Aorta (tissue), 5 donors: ENCODE data around the gene PRKAG3. TPM values are rescaled to one million over a fixed set of nuclear protein-coding genes. Genes with fewer than 3 reads are reported as not detected.

Source experiments
- ATAC-seq: fragments of 200-7000 bp; cut with Tn5 transposase; one replicate; pipeline ENCODE4 v1.9.1; 2022; ENCODE audit warnings: moderate library complexity; ENCODE audit not compliant: low FRiP score
- DNase-seq, 2 donors: peaks; one replicate each; pipeline ENCODE4 v3.0.0-alpha.2; 2020
- H3K27ac ChIP-seq, 2 donors: one replicate each; pipeline ENCODE4 v1.5.1; 2013; ENCODE audit warnings: low read length in 2 of 2, mild to moderate bottlenecking in 2 of 2, moderate library complexity in 2 of 2, control low read depth in 1 of 2, inconsistent platforms in 1 of 2, low read depth in 1 of 2
- H3K27me3 ChIP-seq, 2 donors: one replicate each; pipeline ENCODE4 v1.6.1; 2013; ENCODE audit warnings: control low read depth in 1 of 2, low read length in 1 of 2, mild to moderate bottlenecking in 1 of 2, moderate library complexity in 1 of 2; ENCODE audit not compliant: insufficient read depth in 2 of 2, control insufficient read depth in 1 of 2
- H3K36me3 ChIP-seq, 2 donors: one replicate each; pipeline ENCODE4 v1.6.1; 2013; ENCODE audit warnings: control low read depth in 1 of 2, low read length in 1 of 2, mild to moderate bottlenecking in 1 of 2; ENCODE audit not compliant: insufficient read depth in 2 of 2, control insufficient read depth in 1 of 2
- H3K4me1 ChIP-seq, 2 donors: one replicate each; pipeline ENCODE4 v1.6.1; 2013; ENCODE audit warnings: low read length in 2 of 2, control low read depth in 1 of 2, mild to moderate bottlenecking in 1 of 2, moderate library complexity in 1 of 2; ENCODE audit not compliant: insufficient read depth in 2 of 2, control insufficient read depth in 1 of 2
- H3K4me3 ChIP-seq, 2 donors: one replicate each; pipeline ENCODE4 v1.5.1; 2013; ENCODE audit warnings: low read length in 2 of 2, control low read depth in 1 of 2, mild to moderate bottlenecking in 1 of 2
- H3K9me3 ChIP-seq: one replicate; pipeline ENCODE4 v1.6.1; 2013; ENCODE audit warnings: mild to moderate bottlenecking, low read length; ENCODE audit not compliant: control insufficient read depth
- WGBS, 2 donors: extraction: QIAGEN DNeasy Blood & Tissue Kit; methylation state at CpG; one replicate each; pipeline ENCODE4 v1.1.7; 2013; 5-methylcytosine and 5-hydroxymethylcytosine counted together
- intact Hi-C, 2 donors: fragments of 100-400 bp; cut with DNase I; formaldehyde crosslinking; loops; one replicate each; pipeline versions ENCODE4 v1.14.2 to v1.15.0; 2022
- polyA plus RNA-seq, 2 donors: library from polyadenylated mRNA; stranded (reverse); fragments of 200-250 nt; gene quantifications; one replicate each; pipeline ENCODE4 v1.2.3, GENCODE V29; 2013
- total RNA-seq, 2 donors: library from RNA; stranded (reverse); fragmentation: NEBNext Ultra II Directional; extraction: Animal tissue kit (Norgen Biotek cat#: 25700); gene quantifications; one replicate each; pipeline ENCODE4 v1.2.1, GENCODE V29; 2021
- donor health status: healthy with polysubstance abuse.
- donor health status: Bipolar disorder and iron deficiency.
- donor health status: DM: no; HTN: no; CAD: no.
- donor health status: DM: no; HTN: no; CAD: no.
- donor health status: DM: yes; HTN: yes; CAD: no.

The PRKAG3 gene
- total and polyA plus RNA-seq, 4 donors: 0.13 to 1.0 (median 0.20) TPM

DNA sequence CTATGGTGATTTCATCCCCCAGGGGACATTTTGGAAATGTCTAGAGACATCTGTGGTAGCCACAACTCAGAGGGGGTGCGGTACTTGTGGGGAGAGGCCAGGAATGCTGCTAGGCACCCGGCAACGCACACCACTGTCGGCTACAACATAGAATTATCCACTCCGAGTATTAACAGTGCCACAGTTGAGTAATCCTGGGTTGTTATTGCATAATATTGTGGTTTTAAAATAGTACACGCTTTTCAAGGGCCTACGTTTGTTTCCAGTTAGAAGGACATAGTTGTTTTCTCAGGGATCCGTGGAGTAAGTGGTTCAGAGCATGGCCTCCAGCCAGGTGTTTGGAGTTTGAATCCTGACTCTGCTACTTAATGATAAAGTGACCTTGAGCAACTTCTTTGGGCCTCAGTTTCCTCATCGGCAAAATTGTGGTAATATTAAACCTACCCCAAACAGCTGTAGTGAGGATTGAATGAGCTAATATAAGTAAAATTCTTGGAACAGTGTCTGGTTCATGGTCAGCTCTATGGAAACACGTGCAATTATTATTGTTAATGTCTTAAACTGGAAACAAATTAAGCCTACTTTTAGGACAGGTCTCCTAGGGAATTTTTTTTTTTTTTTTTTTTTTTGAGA lies 25.1 kb downstream of the PRKAG3 start:
- no peak overlapping the region for H3K4me3 ChIP-seq
- peaks cover 2 to 6% of the 10 kb centered on the region in 2 donors for H3K4me1 ChIP-seq
- 3% methylated on average over 10 of the region's 10 CpGs for WGBS, 2 donors
- peak overlapping the region; percentile 51 to 76 for H3K27ac ChIP-seq
- DNase-seq (peak; percentile 89 to 90), ATAC-seq (peak; percentile 97)
- H3K36me3 ChIP-seq: no peaks in the 10 kb centered on the region
- no peaks in the 10 kb centered on the region for H3K27me3 ChIP-seq
- intact Hi-C loops: loop anchor here (1.0 to 5.0 kb wide), 2 partner anchors 41 to 94 kb away; partner anchors contain the start of gene TTLL4 (in 1 of the 2)
- H3K9me3 ChIP-seq: no peaks in the 10 kb centered on the region

DNA sequence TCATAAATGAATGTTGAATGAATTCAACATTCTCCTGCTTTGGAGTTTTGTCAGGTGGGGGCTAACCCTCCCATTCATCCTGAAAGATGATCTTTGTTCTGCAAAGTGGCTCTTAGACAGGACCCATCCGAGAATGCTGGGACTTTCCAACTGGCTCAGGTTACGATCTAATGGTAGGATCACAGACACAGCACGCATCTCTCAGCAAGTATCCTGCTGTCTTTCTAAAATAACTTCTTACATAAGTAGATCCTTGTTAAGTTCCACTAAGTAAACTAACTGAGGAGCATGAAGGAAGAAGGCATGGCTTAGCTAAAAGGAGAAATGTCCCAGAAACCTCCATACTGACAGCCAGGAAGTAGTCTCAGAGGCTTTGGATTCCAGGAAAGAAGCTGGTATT lies 26.0 kb downstream of the PRKAG3 start:
- no peaks in the 10 kb centered on the region for H3K9me3 ChIP-seq
- H3K27me3 ChIP-seq: no peaks in the 10 kb centered on the region
- H3K4me3 ChIP-seq: no peak overlapping the region
- DNase-seq (no peak), ATAC-seq (peak; percentile 75)
- H3K4me1 ChIP-seq: peaks cover 2 to 6% of the 10 kb centered on the region in 2 donors
- 8 to 12% methylated on average over 3 of the region's 3 CpGs for WGBS, 2 donors
- intact Hi-C loops: loop anchor here (1.0 to 5.0 kb wide), 2 partner anchors 42 to 93 kb away; partner anchors contain the start of gene TTLL4 (in 1 of the 2)
- H3K36me3 ChIP-seq: no peaks in the 10 kb centered on the region
- peak overlapping the region; percentile 87 to 92 for H3K27ac ChIP-seq

DNA sequence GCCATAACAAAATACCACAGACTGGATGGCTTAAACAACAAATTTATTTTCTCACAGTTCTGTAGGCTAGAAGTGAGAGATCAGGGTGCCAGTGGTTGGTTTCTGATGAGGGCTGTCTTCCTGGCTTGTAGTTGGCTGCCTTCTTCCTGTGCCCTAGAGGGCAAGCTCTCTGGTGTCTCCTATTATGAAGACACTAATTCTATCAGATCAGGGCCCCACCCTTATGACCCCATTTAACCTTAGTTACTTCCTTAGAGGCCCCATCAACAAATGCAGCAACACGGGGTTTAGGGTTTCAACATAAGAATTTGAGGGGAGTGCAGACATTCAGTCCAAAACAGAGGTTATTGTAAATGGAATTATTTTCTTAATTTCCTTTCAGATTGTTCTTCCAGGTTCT lies 26.8 kb downstream of the PRKAG3 start:
- Histone ChIP-seq H3K36me3 (no peaks in the 10 kb centered on the region), H3K9me3 (no peaks in the 10 kb centered on the region), H3K27ac (peak overlapping the region; percentile 59 to 60), H3K4me3 (no peak overlapping the region), H3K4me1 (peaks cover 2 to 6% of the 10 kb centered on the region in 2 donors), H3K27me3 (no peaks in the 10 kb centered on the region)
- ATAC-seq (no peak), DNase-seq (no peak)
- 92 to 93% methylated on average over 1 of the region's 1 CpG for WGBS, 2 donors
- intact Hi-C loops: loop anchor here in 1 of 2 donors (5.0 kb wide), 1 partner anchor 93 kb away; the partner anchor contains the start of gene TTLL4

DNA sequence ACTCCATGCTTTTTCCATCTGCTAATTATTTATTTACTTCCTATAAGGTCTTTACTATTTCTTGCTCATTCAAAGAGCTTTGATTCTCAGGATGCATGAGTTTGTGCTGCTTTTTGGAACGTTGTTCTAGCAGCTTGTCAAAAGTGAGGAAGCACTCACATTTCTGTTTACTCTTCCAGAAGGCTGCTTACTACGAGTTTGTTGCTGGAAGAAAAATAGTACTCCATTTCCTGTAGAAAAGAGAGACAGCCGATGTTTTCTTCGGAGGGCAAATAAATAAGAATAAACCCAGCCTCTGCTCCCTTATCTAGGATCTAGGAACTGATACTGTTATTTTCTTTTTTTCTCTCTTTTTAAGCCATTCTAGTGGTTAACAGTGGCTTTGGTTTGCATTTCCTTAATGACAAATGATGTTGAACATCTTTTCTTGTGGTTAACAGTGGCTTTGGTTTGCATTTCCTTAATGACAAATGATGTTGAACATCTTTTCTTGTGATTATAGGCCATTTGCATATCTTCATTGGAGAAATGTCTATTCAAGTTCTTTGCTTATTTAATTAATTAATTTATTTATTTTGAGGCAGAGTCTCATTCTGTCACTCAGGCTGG lies 29.1 kb downstream of the PRKAG3 start:
- intact Hi-C loops: no loop called here
- peaks cover 2 to 6% of the 10 kb centered on the region in 2 donors for H3K4me1 ChIP-seq
- DNase-seq: no peak
- H3K27ac ChIP-seq: peak overlapping the region in 1 of 2 donors; percentile 47
- 15 to 21% methylated on average over 4 of the region's 4 CpGs for WGBS, 2 donors
- no peaks in the 10 kb centered on the region for H3K36me3 ChIP-seq
- no peaks in the 10 kb centered on the region for H3K9me3 ChIP-seq
- no peak overlapping the region for H3K4me3 ChIP-seq
- no peaks in the 10 kb centered on the region for H3K27me3 ChIP-seq
- ATAC-seq: no peak

DNA sequence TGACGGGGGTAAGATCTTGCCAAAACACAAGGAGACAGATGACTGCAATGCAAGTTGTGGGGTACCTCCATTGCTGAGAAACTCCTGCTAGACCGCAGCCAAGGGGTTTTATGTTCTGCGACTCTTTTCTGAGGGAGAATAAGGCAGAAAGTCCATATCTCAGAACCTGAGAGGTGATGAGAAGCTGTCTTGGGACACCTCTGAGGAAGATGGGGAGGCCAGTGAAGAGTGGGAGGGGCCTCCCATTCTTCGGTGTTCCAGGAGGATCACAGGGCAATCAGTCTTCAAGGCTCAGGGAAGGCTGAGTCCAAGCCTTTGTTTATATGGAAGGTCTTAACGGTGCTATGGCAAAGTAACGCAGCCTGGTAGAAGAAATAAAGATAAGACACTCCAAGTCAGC lies 31.6 kb downstream of the PRKAG3 start:
- peaks cover under 1 to 2% of the 10 kb centered on the region in 2 donors for H3K4me1 ChIP-seq
- intact Hi-C loops: no loop called here
- no peaks in the 10 kb centered on the region for H3K9me3 ChIP-seq
- DNase-seq (no peak), ATAC-seq (no peak)
- no peaks in the 10 kb centered on the region for H3K27me3 ChIP-seq
- H3K4me3 ChIP-seq: no peak overlapping the region
- no peak overlapping the region for H3K27ac ChIP-seq
- no peaks in the 10 kb centered on the region for H3K36me3 ChIP-seq
- WGBS, 2 donors: 62 to 64% methylated on average over 6 of the region's 6 CpGs

DNA sequence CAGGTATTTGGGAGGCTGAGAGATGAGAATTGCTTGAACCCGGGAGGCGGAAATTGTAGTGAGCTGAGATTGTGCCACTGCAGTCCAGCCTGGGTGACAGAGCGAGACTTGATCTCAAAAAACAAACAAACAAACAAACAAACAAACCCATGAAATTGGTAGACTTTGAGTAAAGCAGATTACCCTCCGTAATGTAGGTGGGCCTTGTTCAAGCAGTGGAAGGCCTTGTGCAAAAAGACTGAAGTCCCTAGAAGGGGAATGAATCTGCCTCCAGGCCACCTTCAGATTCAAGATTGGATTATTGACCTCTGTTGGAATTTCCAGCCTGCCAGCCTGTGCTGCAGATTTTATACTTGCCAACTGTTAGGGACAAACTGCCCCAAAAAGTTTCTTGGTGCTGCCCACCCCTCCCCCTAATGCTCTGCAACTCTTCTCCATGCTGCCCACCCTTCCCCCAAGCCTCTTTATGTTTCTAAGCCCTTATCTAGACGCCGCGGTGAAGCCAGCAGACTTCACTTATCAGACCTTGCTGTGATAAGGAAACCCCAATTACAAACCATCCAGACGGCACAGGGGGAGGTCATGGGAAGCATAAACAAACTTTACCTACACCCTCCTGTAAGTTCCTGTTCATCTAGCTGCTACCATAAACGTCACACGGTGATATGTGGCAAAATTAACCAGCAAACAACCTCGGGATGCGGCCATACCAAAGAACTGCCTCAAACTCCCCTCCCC lies 32.7 kb downstream of the PRKAG3 start:
- peaks cover 0 to 2% of the 10 kb centered on the region in 2 donors for H3K4me1 ChIP-seq
- H3K9me3 ChIP-seq: no peaks in the 10 kb centered on the region
- H3K27ac ChIP-seq: no peak overlapping the region
- WGBS, 2 donors: 43 to 46% methylated on average over 12 of the region's 12 CpGs
- H3K36me3 ChIP-seq: no peaks in the 10 kb centered on the region
- H3K27me3 ChIP-seq: no peaks in the 10 kb centered on the region
- no peak for ATAC-seq
- H3K4me3 ChIP-seq: no peak overlapping the region
- intact Hi-C loops: no loop called here
- no peak for DNase-seq

DNA sequence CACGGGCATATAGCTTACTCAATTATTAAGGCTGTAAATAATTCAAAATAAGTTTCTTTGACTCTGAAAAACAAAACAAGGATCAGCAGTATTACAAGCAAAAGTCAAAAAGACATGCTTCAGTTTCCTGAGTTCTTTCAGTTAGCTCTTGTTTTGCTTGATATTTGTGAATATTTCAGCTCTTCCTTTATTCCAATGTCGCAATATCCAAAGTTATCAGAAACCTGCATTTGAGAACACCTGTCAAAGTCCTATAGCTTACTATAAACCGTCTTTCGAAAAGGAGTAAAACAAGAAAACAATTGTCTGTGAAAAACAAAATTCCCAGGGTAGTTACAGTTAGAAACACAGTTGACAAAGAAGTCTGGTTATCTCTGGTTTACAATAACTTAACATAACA lies 34.9 kb downstream of the PRKAG3 start:
- Histone ChIP-seq H3K4me3 (no peak overlapping the region), H3K36me3 (no peaks in the 10 kb centered on the region), H3K27ac (no peak overlapping the region), H3K27me3 (no peaks in the 10 kb centered on the region), H3K4me1 (peaks cover 0 to 2% of the 10 kb centered on the region in 2 donors), H3K9me3 (no peaks in the 10 kb centered on the region)
- 91% methylated on average over 4 of the region's 4 CpGs for WGBS, 2 donors
- intact Hi-C loops: no loop called here
- DNase-seq (no peak), ATAC-seq (no peak)

DNA sequence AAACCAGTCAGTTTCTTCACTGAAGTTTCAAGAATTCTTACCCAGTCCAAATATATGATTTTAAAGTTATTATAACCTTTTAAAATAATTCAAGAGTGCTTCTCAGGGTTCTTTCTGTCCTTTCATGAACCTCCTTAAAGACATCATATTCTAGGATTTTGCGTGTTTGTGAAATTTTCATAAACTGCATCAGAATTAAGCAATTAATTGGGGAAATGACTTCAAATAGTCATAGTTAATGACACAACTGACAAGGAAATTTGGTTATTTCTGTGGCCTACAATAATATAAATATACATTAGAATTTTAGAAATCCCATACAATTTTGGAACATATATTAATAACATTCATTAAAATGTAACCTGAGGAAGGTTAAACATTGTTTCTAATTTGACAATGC lies 39.2 kb downstream of the PRKAG3 start:
- DNase-seq: no peak
- intact Hi-C loops: no loop called here
- H3K9me3 ChIP-seq: no peaks in the 10 kb centered on the region
- H3K4me1 ChIP-seq: peaks cover 3 to 5% of the 10 kb centered on the region in 2 donors
- WGBS, 2 donors: 97 to 99% methylated on average over 1 of the region's 1 CpG
- H3K27ac ChIP-seq: no peak overlapping the region
- no peak for ATAC-seq
- no peak overlapping the region for H3K4me3 ChIP-seq
- H3K27me3 ChIP-seq: no peaks in the 10 kb centered on the region
- no peaks in the 10 kb centered on the region for H3K36me3 ChIP-seq
